Measurements from ENCODE around the gene PLCB1.

DNA sequence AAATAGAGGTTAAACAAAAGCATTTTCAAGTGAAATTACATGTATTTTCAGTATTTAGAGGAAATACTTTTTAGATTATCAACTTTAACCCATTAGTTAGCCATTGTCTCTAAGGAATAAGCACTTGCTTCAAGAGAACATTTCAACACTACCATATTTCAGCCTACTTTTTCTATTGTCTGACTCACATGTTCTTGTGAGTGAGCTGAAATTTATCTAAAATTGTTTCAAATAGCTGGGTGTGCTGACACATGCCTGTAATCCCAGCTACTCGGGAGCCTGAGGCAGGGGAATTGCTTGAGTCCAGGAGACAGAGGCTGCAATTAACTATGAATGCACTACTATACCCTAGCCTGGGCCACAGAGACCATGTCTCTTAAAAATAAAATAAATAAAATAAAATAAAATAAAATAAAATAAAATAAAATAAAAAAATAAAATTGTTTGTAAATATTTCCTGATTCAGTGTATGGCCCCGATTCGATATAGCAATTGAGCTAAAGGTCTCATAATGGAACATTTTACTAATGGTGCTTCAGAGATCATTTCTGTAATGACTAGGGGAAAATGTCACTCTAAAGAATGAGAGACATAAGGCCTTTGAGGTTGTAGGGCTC is 612.3 kb downstream of the PLCB1 start:
- TF ChIP-seq, protein P1, sequence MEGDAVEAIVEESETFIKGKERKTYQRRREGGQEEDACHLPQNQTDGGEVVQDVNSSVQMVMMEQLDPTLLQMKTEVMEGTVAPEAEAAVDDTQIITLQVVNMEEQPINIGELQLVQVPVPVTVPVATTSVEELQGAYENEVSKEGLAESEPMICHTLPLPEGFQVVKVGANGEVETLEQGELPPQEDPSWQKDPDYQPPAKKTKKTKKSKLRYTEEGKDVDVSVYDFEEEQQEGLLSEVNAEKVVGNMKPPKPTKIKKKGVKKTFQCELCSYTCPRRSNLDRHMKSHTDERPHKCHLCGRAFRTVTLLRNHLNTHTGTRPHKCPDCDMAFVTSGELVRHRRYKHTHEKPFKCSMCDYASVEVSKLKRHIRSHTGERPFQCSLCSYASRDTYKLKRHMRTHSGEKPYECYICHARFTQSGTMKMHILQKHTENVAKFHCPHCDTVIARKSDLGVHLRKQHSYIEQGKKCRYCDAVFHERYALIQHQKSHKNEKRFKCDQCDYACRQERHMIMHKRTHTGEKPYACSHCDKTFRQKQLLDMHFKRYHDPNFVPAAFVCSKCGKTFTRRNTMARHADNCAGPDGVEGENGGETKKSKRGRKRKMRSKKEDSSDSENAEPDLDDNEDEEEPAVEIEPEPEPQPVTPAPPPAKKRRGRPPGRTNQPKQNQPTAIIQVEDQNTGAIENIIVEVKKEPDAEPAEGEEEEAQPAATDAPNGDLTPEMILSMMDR (conservative IDR thresholded peaks at IDR 0.05 in 1 of 2, IDR thresholded peaks at IDR 0.05 in 1 of 2; ENCODE audit: extremely low read depth in 1 of 2, insufficient read depth in 1 of 2, low read depth in 1 of 2, low read length in 2 of 2), result no peak
- no peak for TF ChIP-seq EZH2 (IDR thresholded peaks at IDR 0.05; ENCODE audit: borderline replicate concordance, low read length)
